ENCODE data around the gene UMODL1.

Gene UMODL1

GRCh38 chr21:42117967-42118780 is 47.1 kb downstream of the UMODL1 start:
- DNase-seq: no peak

GRCh38 chr21:42118901-42119300 is 47.8 kb downstream of the UMODL1 start:
- no peak for DNase-seq

GRCh38 chr21:42120101-42120902 is 49.2 kb downstream of the UMODL1 start:
- DNase-seq: no peak

GRCh38 chr21:42120903-42121535 is 49.9 kb downstream of the UMODL1 start:
- DNase-seq: no peak

GRCh38 chr21:42121794-42122193 is 50.7 kb downstream of the UMODL1 start:
- no peak for DNase-seq

GRCh38 chr21:42122398-42122797 is 51.3 kb downstream of the UMODL1 start:
- no peak for DNase-seq

- DNase-seq: no peak
Measured at GRCh38 chr21:42122808-42123207, 51.7 kb downstream of the UMODL1 start.

- no peak for DNase-seq
Measured at GRCh38 chr21:42123219-42123908, 52.2 kb downstream of the UMODL1 start.

GRCh38 chr21:42124081-42124480 is 53.0 kb downstream of the UMODL1 start:
- no peak for DNase-seq

- no peak for DNase-seq
Measured at GRCh38 chr21:42124826-42125570, 53.9 kb downstream of the UMODL1 start.

- DNase-seq: no peak
Measured at GRCh38 chr21:42125571-42126544, 54.7 kb downstream of the UMODL1 start.

- no peak for DNase-seq
Measured at GRCh38 chr21:42127164-42128150, 56.3 kb downstream of the UMODL1 start.

- no peak for DNase-seq
Measured at GRCh38 chr21:42129300-42130266, 58.5 kb downstream of the UMODL1 start.

- DNase-seq: no peak
Measured at GRCh38 chr21:42130441-42130840, 59.3 kb downstream of the UMODL1 start.

GRCh38 chr21:42132183-42132582 is 61.1 kb downstream of the UMODL1 start:
- DNase-seq: no peak

GRCh38 chr21:42133131-42133530 is 62.0 kb downstream of the UMODL1 start:
- DNase-seq: no peak

- no peak for DNase-seq
Measured at GRCh38 chr21:42135386-42136052, 64.4 kb downstream of the UMODL1 start.
